HG02970 (cell line): ENCODE data around the gene PLN.

Experiments
- ATAC-seq: cut with Tn5 transposase; IDR thresholded peaks from one replicate; pipeline ENCODE4 v1.9.1; 2021; ENCODE audit warnings: mild to moderate bottlenecking, moderate library complexity, moderate number of reproducible peaks; ENCODE audit not compliant: unreplicated experiment, low FRiP score

PLN gene

GRCh38 chr6:118536478-118536877, 11.6 kb upstream of the PLN start:
- ATAC-seq, result no peak

GRCh38 chr6:118537574-118537973, 10.5 kb upstream of the PLN start:
- no peak for ATAC-seq

GRCh38 chr6:118542184-118542952, 5.7 kb upstream of the PLN start:
- no peak for ATAC-seq

GRCh38 chr6:118544105-118544504, 4.0 kb upstream of the PLN start:
- ATAC-seq, result no peak

- no peak for ATAC-seq
These were observed 1.8 kb upstream of the PLN start for GRCh38 chr6:118546164-118546879.

GRCh38 chr6:118546880-118547218, 1.2 kb upstream of the PLN start:
- no peak for ATAC-seq

GRCh38 chr6:118548613-118549012, 517 bp downstream of the PLN start:
- ATAC-seq, result no peak

GRCh38 chr6:118551063-118552053, 3.3 kb downstream of the PLN start:
- no peak for ATAC-seq

- ATAC-seq, result no peak
These were observed 5.0 kb downstream of the PLN start for GRCh38 chr6:118553132-118553531.

GRCh38 chr6:118554698-118555097, 6.6 kb downstream of the PLN start:
- ATAC-seq, result no peak

- ATAC-seq, result no peak
These were observed 10.5 kb downstream of the PLN start for GRCh38 chr6:118558464-118559217.

GRCh38 chr6:118559659-118560058, 11.6 kb downstream of the PLN start:
- no peak for ATAC-seq

GRCh38 chr6:118562248-118562647, 14.2 kb downstream of the PLN start:
- no peak for ATAC-seq

- no peak for ATAC-seq
These were observed 14.9 kb downstream of the PLN start for GRCh38 chr6:118562959-118563358.

- ATAC-seq, result peak; percentile 94
These were observed 17.3 kb downstream of the PLN start for GRCh38 chr6:118565311-118565960.

- no peak for ATAC-seq
These were observed 19.9 kb downstream of the PLN start for GRCh38 chr6:118567974-118568373.

- no peak for ATAC-seq
These were observed 21.4 kb downstream of the PLN start for GRCh38 chr6:118569498-118569897.

GRCh38 chr6:118571121-118571520, 23.0 kb downstream of the PLN start:
- ATAC-seq, result no peak

- no peak for ATAC-seq
These were observed 26.2 kb downstream of the PLN start for GRCh38 chr6:118574051-118574865.
